Naive thymus-derived CD8-positive, alpha-beta T cell (primary cell): ENCODE data around the gene HBZ. TPM values are rescaled to one million over a fixed set of nuclear protein-coding genes. Genes with fewer than 3 reads are reported as not detected.
A peak's percentile ranks its signal among the peaks of the same experiment; 100 is the strongest.
"Not testable (repeated sequence)": the region's sequence is repeated elsewhere in the genome, so short reads cannot be mapped to it uniquely, and the experiment has no call there.

Experiments
- ATAC-seq, 2 donors: fragments of 150-1000 bp; cut with Tn5 transposase in 1 of 2; sonication (Bioruptor Pico), chemical (Tn5 transposase) in 1 of 2; 1 replicate in 1 of 2; 2 replicates in 1 of 2; pipeline ENCODE4 v1.10.0; 2021; ENCODE audit warnings: mild to moderate bottlenecking in 2 of 2, moderate library complexity in 2 of 2
- POLR2A ChIA-PET: fragments of 350-600 bp; sonication (Branson Sonifier 250); formaldehyde crosslinking; loops from one replicate; lab custom pipeline; 2021; ENCODE audit warnings: antibody characterized with exemption; lab: Charles Lee
- DNase-seq, 10 donors: peaks; one replicate each; pipeline versions ENCODE4 v3.0.0 to v3.0.0-alpha.2; 2020 to 2022
- H3K27ac Mint-ChIP-seq, 10 donors: one replicate each; pipeline ENCODE4 v1.8.0; 2020 to 2022; ENCODE audit warnings: mild to moderate bottlenecking in 10 of 10, mixed read lengths in 10 of 10, moderate library complexity in 4 of 10, inconsistent platforms in 1 of 10
- H3K27me3 Mint-ChIP-seq, 5 donors: one replicate each; pipeline ENCODE4 v1.8.0; 2021 to 2022; ENCODE audit warnings: mixed read lengths in 5 of 5
- H3K36me3 Mint-ChIP-seq, 3 donors: one replicate each; pipeline ENCODE4 v1.8.0; 2020 to 2022; ENCODE audit warnings: mixed read lengths in 3 of 3, mild to moderate bottlenecking in 2 of 3, inconsistent platforms in 1 of 3
- H3K4me1 Mint-ChIP-seq, 4 donors: one replicate each; pipeline ENCODE4 v1.8.0; 2021 to 2022; ENCODE audit warnings: mixed read lengths in 4 of 4
- H3K4me3 Mint-ChIP-seq, 10 donors: one replicate each; pipeline ENCODE4 v1.8.0; 2020 to 2022; ENCODE audit warnings: mild to moderate bottlenecking in 10 of 10, mixed read lengths in 10 of 10, moderate library complexity in 6 of 10, inconsistent platforms in 1 of 10
- H3K9me3 Mint-ChIP-seq, 9 donors: one replicate each; pipeline ENCODE4 v1.8.0; 2020 to 2022; ENCODE audit warnings: mixed read lengths in 9 of 9, mild to moderate bottlenecking in 3 of 9, inconsistent platforms in 1 of 9, moderate library complexity in 1 of 9
- polyA plus RNA-seq, 3 donors: library from polyadenylated mRNA; unstranded; fragments of 300-500 nt; fragmentation: Illumina TruSeq; gene quantifications; one replicate each; pipeline ENCODE4 v1.2.3, GENCODE V29; 2021
- total RNA-seq, 8 experiments: library from RNA in 2 of 8; stranded (reverse) in 2 of 8; gene quantifications; one replicate each; pipeline ENCODE4 v1.2.3 and lab custom pipeline; 2021 to 2026

The HBZ gene
- total and polyA plus RNA-seq, 5 experiments from 2014 or later = not detected

GRCh38 chr16:170088-170507 lies 17.7 kb downstream of the HBZ start:
- Mint-ChIP-seq H3K27me3 (peaks cover 21 to 80% (median 41%) of the 10 kb centered on the region in 5 donors), H3K4me3 (peak overlapping the region in 1 of 10 donors; percentile 14), H3K27ac (peak overlapping the region in 1 of 10 donors; percentile 15), H3K4me1 (peaks cover 4 to 30% (median 24%) of the 10 kb centered on the region in 4 donors)
- DNase-seq, H3K36me3 Mint-ChIP-seq, H3K9me3 Mint-ChIP-seq, POLR2A ChIA-PET, ATAC-seq: not testable (repeated sequence)

- Mint-ChIP-seq H3K27ac (no peak overlapping the region), H3K36me3 (no peaks in the 10 kb centered on the region), H3K9me3 (no peaks in the 10 kb centered on the region), H3K27me3 (peaks cover 26 to 83% (median 46%) of the 10 kb centered on the region in 5 donors), H3K4me3 (peak overlapping the region in 1 of 10 donors; percentile 30), H3K4me1 (peaks cover 5 to 28% (median 25%) of the 10 kb centered on the region in 4 donors)
- ATAC-seq (no peak), DNase-seq (no peak)
- POLR2A ChIA-PET = no interaction called here
Measured at GRCh38 chr16:170788-171187, 18.3 kb downstream of the HBZ start.

- H3K36me3 Mint-ChIP-seq, DNase-seq, H3K9me3 Mint-ChIP-seq, POLR2A ChIA-PET: not testable (repeated sequence)
- peaks cover 4 to 19% (median 18%) of the 10 kb centered on the region in 4 donors for H3K4me1 Mint-ChIP-seq
- peak within 1 kb of the TSS in 9 of 10 donors; percentile 6 to 74 (median 60) for H3K4me3 Mint-ChIP-seq
- H3K27me3 Mint-ChIP-seq = peaks cover 22 to 72% (median 43%) of the 10 kb centered on the region in 5 donors
- peak; percentile 46 to 47 for ATAC-seq
- peak within 1 kb of the TSS in 1 of 10 donors; percentile 40 for H3K27ac Mint-ChIP-seq
Measured at GRCh38 chr16:172374-172941, 20.0 kb downstream of the HBZ start, which contains the start of gene HBA2. Gene HBA2 (plus strand): TSS chr16:172876. CDS start chr16:172913, 37 bp downstream.

GRCh38 chr16:173211-173854 lies 20.9 kb downstream of the HBZ start:
- H3K4me3 Mint-ChIP-seq = peak overlapping the region in 6 of 10 donors; percentile 26 to 74 (median 54)
- DNase-seq, H3K36me3 Mint-ChIP-seq, H3K27ac Mint-ChIP-seq, ATAC-seq, POLR2A ChIA-PET, H3K9me3 Mint-ChIP-seq: not testable (repeated sequence)
- peaks cover 28 to 76% (median 48%) of the 10 kb centered on the region in 5 donors for H3K27me3 Mint-ChIP-seq
- H3K4me1 Mint-ChIP-seq = peaks cover 4 to 23% (median 19%) of the 10 kb centered on the region in 4 donors

- Mint-ChIP-seq H3K27me3 (peaks cover 25 to 68% (median 46%) of the 10 kb centered on the region in 5 donors), H3K4me1 (peaks cover 4 to 23% (median 19%) of the 10 kb centered on the region in 4 donors), H3K4me3 (peak overlapping the region in 7 of 10 donors; percentile 6 to 74 (median 59))
- not testable (repeated sequence) for H3K27ac Mint-ChIP-seq, ATAC-seq, DNase-seq, H3K9me3 Mint-ChIP-seq, H3K36me3 Mint-ChIP-seq
- POLR2A ChIA-PET = interaction anchor here (0.6 kb wide), 1 partner anchor 193 kb away, joined by 3 read pairs; no protein-coding TSS in a partner anchor
Measured at GRCh38 chr16:173928-174769, 21.7 kb downstream of the HBZ start.

GRCh38 chr16:175011-175949 lies 22.8 kb downstream of the HBZ start:
- ATAC-seq (no peak), DNase-seq (no peak)
- Mint-ChIP-seq H3K4me3 (peak overlapping the region; percentile 1 to 74 (median 59)), H3K27ac (peak overlapping the region in 2 of 10 donors; percentile 10 to 29), H3K36me3 (no peaks in the 10 kb centered on the region), H3K9me3 (no peaks in the 10 kb centered on the region), H3K27me3 (peaks cover 25 to 57% (median 48%) of the 10 kb centered on the region in 5 donors), H3K4me1 (peaks cover 4 to 27% (median 19%) of the 10 kb centered on the region in 4 donors)
- POLR2A ChIA-PET = interaction anchor here (0.6 kb wide), 1 partner anchor 192 kb away, joined by 3 read pairs; no protein-coding TSS in a partner anchor

- Mint-ChIP-seq H3K4me1 (peaks cover 1 to 27% (median 19%) of the 10 kb centered on the region in 4 donors), H3K27me3 (peaks cover 21 to 49% (median 42%) of the 10 kb centered on the region in 5 donors), H3K4me3 (peak overlapping the region in 6 of 10 donors; percentile 28 to 57 (median 38))
- DNase-seq, H3K27ac Mint-ChIP-seq, POLR2A ChIA-PET, H3K9me3 Mint-ChIP-seq, ATAC-seq, H3K36me3 Mint-ChIP-seq: not testable (repeated sequence)
Measured at GRCh38 chr16:176006-176405, 23.6 kb downstream of the HBZ start.

- POLR2A ChIA-PET, H3K9me3 Mint-ChIP-seq, H3K27ac Mint-ChIP-seq, H3K36me3 Mint-ChIP-seq: not testable (repeated sequence)
- DNase-seq = peak in 1 of 10 donors; percentile 21
- H3K4me3 Mint-ChIP-seq = peak within 1 kb of the TSS in 9 of 10 donors; percentile 28 to 69 (median 58)
- peak; percentile 31 to 37 for ATAC-seq
- peaks cover 20 to 42% (median 38%) of the 10 kb centered on the region in 5 donors for H3K27me3 Mint-ChIP-seq
- H3K4me1 Mint-ChIP-seq = peaks cover 1 to 27% (median 20%) of the 10 kb centered on the region in 4 donors
Measured at GRCh38 chr16:176477-177382, 24.3 kb downstream of the HBZ start, which contains the start of gene HBA1. Gene HBA1 (plus strand): TSS chr16:176680. CDS start chr16:176717, 37 bp downstream.

GRCh38 chr16:177394-177822 lies 25.0 kb downstream of the HBZ start:
- Mint-ChIP-seq H3K27ac (no peak overlapping the region), H3K36me3 (no peaks in the 10 kb centered on the region), H3K4me3 (peak overlapping the region in 8 of 10 donors; percentile 33 to 69 (median 44)), H3K4me1 (peaks cover 1 to 27% (median 20%) of the 10 kb centered on the region in 4 donors), H3K27me3 (peaks cover 18 to 39% (median 36%) of the 10 kb centered on the region in 5 donors), H3K9me3 (no peaks in the 10 kb centered on the region)
- no peak for ATAC-seq
- DNase-seq = no peak
- POLR2A ChIA-PET = no interaction called here

GRCh38 chr16:177981-178667 lies 25.7 kb downstream of the HBZ start:
- POLR2A ChIA-PET = interaction anchor here (0.5 kb wide), 1 partner anchor 23 kb away, joined by 3 read pairs; no protein-coding TSS in a partner anchor
- Mint-ChIP-seq H3K9me3 (no peaks in the 10 kb centered on the region), H3K36me3 (no peaks in the 10 kb centered on the region), H3K4me3 (peak overlapping the region in 8 of 10 donors; percentile 33 to 62 (median 44)), H3K27me3 (peaks cover 18 to 39% (median 36%) of the 10 kb centered on the region in 5 donors), H3K4me1 (peaks cover 1 to 27% (median 20%) of the 10 kb centered on the region in 4 donors), H3K27ac (no peak overlapping the region)
- DNase-seq = no peak
- ATAC-seq = no peak
